HEK293 (cell line): ENCODE data around the gene CDH8.
A peak's percentile ranks its signal among the peaks of the same experiment; 100 is the strongest.

Experiments used
- CTCF ChIA-PET: fragments of 350-600 bp; formaldehyde crosslinking; extraction: SDS; loops from one replicate; lab custom pipeline; 2021; ENCODE audit warnings: antibody characterized with exemption; lab: Yijun Ruan, JAX
- POLR2A ChIA-PET: fragments of 300-600 bp; formaldehyde crosslinking; extraction: SDS; loops from one replicate; lab custom pipeline; 2020; ENCODE audit warnings: antibody characterized with exemption, inconsistent platforms; lab: Yijun Ruan, JAX
- H3K27ac ChIP-seq: fragments of 200-500 bp; sonication (Bioruptor generic); 2 replicates; pipeline ENCODE4 v1.5.1; 2014; ENCODE audit warnings: low read depth, low read length, control low read depth, inconsistent platforms; ENCODE audit errors: extremely low read depth
- H3K36me3 ChIP-seq, 2 experiments: fragments of 200-500 bp in 1 of 2; sonication (Bioruptor generic) in 1 of 2; 1 replicate in 1 of 2; 2 replicates in 1 of 2; pipeline ENCODE4 v1.5.1; 2014 to 2017; ENCODE audit warnings: inconsistent platforms in 2 of 2, low read length in 2 of 2; ENCODE audit not compliant: control insufficient read depth in 2 of 2, insufficient read depth in 1 of 2
- H3K4me1 ChIP-seq: fragments of 200-500 bp; sonication (Bioruptor generic); 2 replicates; pipeline ENCODE4 v1.5.1; 2014; ENCODE audit warnings: mild to moderate bottlenecking, low read length, inconsistent platforms; ENCODE audit not compliant: control insufficient read depth, insufficient read depth
- H3K4me3 ChIP-seq: 2 replicates; pipeline ENCODE4 v1.5.1; 2011; ENCODE audit warnings: low read depth, mild to moderate bottlenecking, control low read depth, low read length, moderate library complexity
- H3K9me3 ChIP-seq: fragments of 200-500 bp; sonication (Bioruptor generic); 2 replicates; pipeline ENCODE4 v1.5.1; 2014; ENCODE audit warnings: low read depth, low read length, inconsistent platforms; ENCODE audit not compliant: control insufficient read depth, insufficient read depth
- PRDM6 ChIP-seq: fragments of 450-650 bp; formaldehyde crosslinking; IDR thresholded peaks from 2 replicates; pipeline ENCODE4 v1.5.1; 2017; ENCODE audit warnings: missing biosample characterization, missing genetic modification characterization
- REPIN1 ChIP-seq: fragments of 450-650 bp; formaldehyde crosslinking; IDR thresholded peaks from 2 replicates; pipeline ENCODE4 v1.5.1; 2017; ENCODE audit warnings: missing biosample characterization, missing genetic modification characterization, low read depth
- ZBTB17 ChIP-seq: fragments of 450-650 bp; formaldehyde crosslinking; IDR thresholded peaks from 2 replicates; pipeline ENCODE4 v1.5.1; 2016; ENCODE audit warnings: missing biosample characterization, missing genetic modification characterization
- ZNF148 ChIP-seq: fragments of 450-650 bp; formaldehyde crosslinking; IDR thresholded peaks from 2 replicates; pipeline ENCODE4 v1.5.0; 2017; ENCODE audit warnings: missing biosample characterization, missing genetic modification characterization, borderline replicate concordance
- ZNF16 ChIP-seq: fragments of 450-650 bp; formaldehyde crosslinking; IDR thresholded peaks from 2 replicates; pipeline ENCODE4 v1.5.1; 2016; ENCODE audit warnings: low read depth, missing biosample characterization, missing genetic modification characterization
- ZNF175 ChIP-seq: fragments of 450-650 bp; formaldehyde crosslinking; IDR thresholded peaks from 2 replicates; pipeline ENCODE4 v1.5.1; 2016; ENCODE audit warnings: missing biosample characterization, missing genetic modification characterization
- ZNF23 ChIP-seq: fragments of 450-650 bp; formaldehyde crosslinking; IDR thresholded peaks from 2 replicates; pipeline ENCODE4 v1.5.1; 2016; ENCODE audit warnings: missing biosample characterization, missing genetic modification characterization, borderline replicate concordance
- ZNF335 ChIP-seq: fragments of 450-650 bp; formaldehyde crosslinking; conservative IDR thresholded peaks from 2 replicates; pipeline ENCODE4 v1.5.1; 2016; ENCODE audit warnings: missing biosample characterization, missing genetic modification characterization
- ZNF37A ChIP-seq: fragments of 450-650 bp; IDR thresholded peaks from 2 replicates; pipeline ENCODE4 v1.5.1; 2018; ENCODE audit warnings: missing biosample characterization, missing genetic modification characterization
- ZNF449 ChIP-seq: fragments of 450-650 bp; formaldehyde crosslinking; IDR thresholded peaks from 2 replicates; pipeline ENCODE4 v1.5.1; 2017; ENCODE audit warnings: missing biosample characterization, mild to moderate bottlenecking, missing genetic modification characterization, moderate library complexity
- ZNF514 ChIP-seq: fragments of 450-650 bp; formaldehyde crosslinking; IDR thresholded peaks from 2 replicates; pipeline ENCODE4 v1.5.1; 2016; ENCODE audit warnings: missing biosample characterization, missing genetic modification characterization
- ZNF544 ChIP-seq: fragments of 450-650 bp; formaldehyde crosslinking; IDR thresholded peaks from 2 replicates; pipeline ENCODE4 v1.5.0; 2017; ENCODE audit warnings: missing biosample characterization, missing genetic modification characterization

The CDH8 gene

GRCh38 chr16:62036802-62037135 lies 531 bp upstream of the CDH8 start (continued):
- TF ChIP-seq PRDM6 (no peak), ZBTB17 (tag by site-specific recombination) (no peak), REPIN1 (no peak), ZNF544 (tag by site-specific recombination) (no peak), ZNF175 (tag by site-specific recombination) (no peak), ZNF16 (tag by site-specific recombination) (no peak)

GRCh38 chr16:62035115-62036092 lies 834 bp downstream of the CDH8 start:
- H3K27ac ChIP-seq: no peak overlapping the region
- CTCF ChIA-PET: no interaction called here
- H3K36me3 ChIP-seq: no peaks in the 10 kb centered on the region
- no peaks in the 10 kb centered on the region for H3K9me3 ChIP-seq
- peak overlapping the region; percentile 56 for H3K4me3 ChIP-seq
- peak; percentile 97 for TF ChIP-seq ZNF449
- TF ChIP-seq ZNF23 (tag by site-specific recombination): no peak
- TF ChIP-seq ZNF335: 0 out of 2 replicates have a peak, but pooled peaks have one; percentile 23
- H3K4me1 ChIP-seq: no peaks in the 10 kb centered on the region
- POLR2A ChIA-PET: no interaction called here

GRCh38 chr16:62034231-62035114 lies 1.8 kb downstream of the CDH8 start:
- CTCF ChIA-PET: no interaction called here
- Histone ChIP-seq H3K9me3 (no peaks in the 10 kb centered on the region), H3K4me1 (no peaks in the 10 kb centered on the region), H3K36me3 (no peaks in the 10 kb centered on the region), H3K27ac (no peak overlapping the region), H3K4me3 (peak overlapping the region; percentile 56)
- TF ChIP-seq ZNF148 (tag by site-specific recombination) (no peak), ZNF514 (tag by site-specific recombination) (no peak), ZNF37A (no peak)
- POLR2A ChIA-PET: no interaction called here
